COLO668 (cell line): ENCODE results near the gene ZSCAN30.

ENCODE experiments used
- DNase-seq: peaks from one replicate; lab custom pipeline; 2025; ENCODE audit not compliant: unreplicated experiment; lab: John Stamatoyannopoulos, UW

The ZSCAN30 gene

GRCh38 chr18:35290094-35290735 lies at the start of gene ZSCAN30:
Gene ZSCAN30, minus strand, starts transcription at chr18:35290229. Its CDS starts 25,877 bp downstream, at chr18:35264352.
- peak; percentile 97 for DNase-seq

DNA sequence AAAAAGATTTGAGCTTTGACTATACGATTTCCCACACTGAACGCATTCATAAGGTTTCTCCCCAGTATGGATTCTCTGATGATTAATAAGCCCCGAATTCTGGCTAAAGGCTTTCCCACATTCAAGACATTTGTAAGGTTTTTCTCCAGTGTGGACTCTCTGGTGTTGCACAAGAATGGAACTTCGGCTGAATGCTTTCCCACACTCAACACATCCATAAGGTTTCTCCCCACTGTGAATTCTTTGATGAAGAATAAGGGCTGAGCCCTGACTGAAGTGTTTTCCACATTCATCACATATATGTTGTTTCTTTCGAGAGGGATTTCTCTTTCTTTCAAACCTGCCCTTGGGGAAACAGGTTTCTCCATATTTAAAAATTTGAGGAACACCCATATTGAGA lies 47.3 kb upstream of the ZSCAN30 start:
- DNase-seq: no peak

DNA sequence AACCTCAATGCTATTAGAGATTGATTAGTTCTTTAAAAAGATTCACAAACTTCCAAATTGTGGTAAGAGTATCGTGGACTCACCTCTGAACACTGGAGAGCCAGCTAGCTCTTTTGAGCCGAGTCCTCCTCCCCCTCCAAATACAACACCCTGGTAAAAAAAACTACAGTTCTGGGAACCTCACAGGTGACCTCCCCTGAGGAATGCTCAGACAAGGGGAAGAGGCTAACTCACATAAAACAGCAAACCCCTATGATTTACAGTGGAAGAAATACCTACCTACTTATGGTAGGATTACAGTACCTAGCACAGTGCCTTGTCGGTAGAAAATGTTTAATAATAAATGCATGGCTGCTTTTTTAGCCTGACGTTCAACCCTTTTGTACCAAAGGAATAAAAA lies 45.8 kb upstream of the ZSCAN30 start:
- no peak for DNase-seq

DNA sequence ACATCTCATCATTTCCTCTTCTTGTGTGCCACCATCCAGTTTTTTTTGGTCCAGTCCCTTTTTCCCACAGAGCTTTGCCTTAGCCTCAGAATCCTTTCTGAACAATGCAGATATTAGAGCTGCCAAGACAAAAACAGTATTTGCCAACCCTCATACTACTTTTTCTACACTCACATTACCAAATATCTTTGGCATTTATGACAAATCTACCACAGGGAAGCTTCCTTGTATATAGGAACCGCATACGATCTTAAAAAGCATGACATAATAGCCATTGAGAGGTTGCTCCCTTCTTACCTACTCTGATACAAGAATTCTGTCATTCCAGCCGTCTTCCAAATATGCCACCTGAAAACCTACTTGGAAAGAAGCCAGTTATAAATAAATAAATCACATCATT lies 44.8 kb upstream of the ZSCAN30 start:
- no peak for DNase-seq

GRCh38 chr18:35334212-35334611 lies 44.2 kb upstream of the ZSCAN30 start:
- no peak for DNase-seq

- DNase-seq: no peak
Measured at GRCh38 chr18:35331367-35332087, 41.5 kb upstream of the ZSCAN30 start.

DNA sequence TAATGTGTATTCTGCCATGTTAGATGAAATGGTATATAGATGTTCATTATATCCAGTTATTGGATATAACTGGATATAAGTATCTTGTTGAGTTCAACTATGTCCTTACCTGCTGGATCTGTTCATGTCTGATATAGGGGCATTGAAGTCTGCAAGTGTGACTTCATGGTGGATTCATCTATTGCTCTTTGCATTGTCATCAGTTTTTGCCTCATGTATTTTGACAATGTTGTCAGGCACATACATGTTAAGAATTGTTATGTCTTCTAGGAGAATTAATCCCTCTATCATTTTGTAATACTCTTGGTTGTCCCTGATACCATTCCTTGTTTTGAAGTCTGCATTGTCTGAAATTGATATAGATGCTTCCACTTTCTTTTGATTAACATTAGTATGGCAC lies 38.8 kb upstream of the ZSCAN30 start:
- no peak for DNase-seq

- DNase-seq: no peak
Measured at GRCh38 chr18:35326695-35327387, 36.8 kb upstream of the ZSCAN30 start.

DNA sequence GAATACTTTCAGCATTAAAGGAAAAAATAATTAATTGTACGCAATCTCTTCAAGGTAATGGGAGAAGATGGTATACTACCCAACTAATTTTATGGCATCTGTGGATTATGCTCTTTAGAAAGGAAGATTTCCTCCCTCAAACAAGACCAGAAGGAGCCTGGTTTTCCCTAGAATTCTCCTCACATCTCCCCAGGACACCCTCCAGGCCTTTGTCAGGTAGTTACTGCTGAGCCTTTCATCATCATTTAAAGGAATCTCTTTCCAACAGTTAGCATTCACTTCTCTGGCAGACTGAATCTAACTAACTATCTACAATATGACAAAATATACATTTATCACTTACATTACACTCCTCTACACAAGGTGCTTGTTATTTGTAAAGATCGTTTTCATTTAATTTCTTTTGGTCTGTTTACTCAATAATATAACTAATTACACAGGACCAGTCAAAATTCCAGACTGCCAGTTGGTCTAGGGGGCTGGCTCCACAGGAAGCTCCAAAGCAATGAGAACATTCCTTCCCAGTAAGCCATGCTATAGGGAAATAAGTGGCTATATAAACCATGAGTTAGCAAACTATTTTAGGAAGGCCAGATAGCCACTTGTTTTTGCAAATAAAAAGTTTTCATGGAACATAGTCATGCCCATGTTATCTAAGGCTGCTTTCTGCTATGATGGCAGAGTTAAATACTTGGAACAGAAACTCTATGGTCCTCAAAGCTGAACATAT lies 35.1 kb upstream of the ZSCAN30 start:
- DNase-seq: no peak

DNA sequence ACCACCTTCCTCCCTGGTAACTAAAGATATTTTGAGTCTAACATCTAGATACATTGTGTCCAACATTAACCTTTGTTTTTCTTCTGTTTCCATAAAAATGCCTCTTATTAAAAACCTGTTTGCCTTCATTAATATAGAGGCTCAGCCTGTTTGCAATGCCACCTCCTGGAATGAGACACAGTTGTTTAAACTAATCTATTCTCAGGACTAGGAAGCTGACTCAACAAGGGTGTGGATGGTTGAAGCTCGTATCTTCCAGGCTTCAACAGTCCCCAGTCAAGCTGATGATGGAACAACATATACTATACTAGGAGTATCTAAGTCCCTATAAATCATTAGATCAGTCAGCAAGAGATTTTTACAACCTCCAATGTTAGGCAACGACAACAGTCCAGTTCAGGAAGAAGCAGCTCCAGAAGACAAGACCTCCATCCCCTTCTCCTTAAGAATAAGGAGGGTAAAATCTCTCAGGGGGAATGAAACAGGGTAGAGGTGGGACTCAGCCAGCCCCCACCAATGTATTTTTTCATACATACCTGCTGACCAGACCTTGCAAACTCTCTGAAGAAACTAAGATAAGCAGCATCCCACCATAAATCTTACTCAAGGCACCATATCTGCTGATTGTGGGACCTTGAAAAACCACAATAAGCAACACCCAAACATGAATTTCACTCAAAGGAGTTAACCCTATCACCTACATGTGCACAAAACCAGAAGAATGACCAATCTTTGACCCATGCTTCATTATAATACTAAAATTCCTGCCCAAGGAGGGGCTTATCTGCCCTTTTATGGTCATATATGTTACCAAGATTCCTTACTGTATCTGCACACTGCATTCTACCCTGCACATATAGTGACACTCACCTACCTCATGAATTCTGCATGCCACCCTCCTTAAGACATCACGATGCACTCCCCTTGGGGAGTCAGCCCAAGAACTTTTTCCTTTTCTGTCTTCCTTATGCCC lies 32.7 kb upstream of the ZSCAN30 start:
- no peak for DNase-seq

GRCh38 chr18:35311496-35311895 lies 21.5 kb upstream of the ZSCAN30 start:
- DNase-seq: no peak

GRCh38 chr18:35306588-35307250 lies 16.7 kb upstream of the ZSCAN30 start:
- DNase-seq: no peak

DNA sequence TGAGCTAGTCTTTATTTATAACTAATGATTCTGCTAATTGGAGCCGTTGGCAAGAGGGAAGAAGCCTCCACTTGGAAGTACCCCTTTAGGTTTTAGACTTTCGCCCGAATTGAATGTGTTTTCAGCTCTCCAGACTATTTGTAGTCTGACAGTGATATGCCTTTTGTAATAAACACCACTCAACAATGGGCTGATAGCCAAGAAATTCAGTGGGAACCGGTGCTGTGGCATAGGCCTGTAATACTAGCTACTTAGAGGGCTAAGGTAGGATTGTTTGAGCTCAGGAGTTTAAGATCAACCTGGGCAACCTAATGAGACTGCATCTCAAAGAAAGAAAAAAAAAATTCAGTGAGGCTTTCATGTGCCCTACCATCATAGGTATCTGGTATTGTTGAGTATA lies 13.6 kb upstream of the ZSCAN30 start:
- no peak for DNase-seq

GRCh38 chr18:35296060-35296459 lies 6.0 kb upstream of the ZSCAN30 start:
- DNase-seq: no peak

DNA sequence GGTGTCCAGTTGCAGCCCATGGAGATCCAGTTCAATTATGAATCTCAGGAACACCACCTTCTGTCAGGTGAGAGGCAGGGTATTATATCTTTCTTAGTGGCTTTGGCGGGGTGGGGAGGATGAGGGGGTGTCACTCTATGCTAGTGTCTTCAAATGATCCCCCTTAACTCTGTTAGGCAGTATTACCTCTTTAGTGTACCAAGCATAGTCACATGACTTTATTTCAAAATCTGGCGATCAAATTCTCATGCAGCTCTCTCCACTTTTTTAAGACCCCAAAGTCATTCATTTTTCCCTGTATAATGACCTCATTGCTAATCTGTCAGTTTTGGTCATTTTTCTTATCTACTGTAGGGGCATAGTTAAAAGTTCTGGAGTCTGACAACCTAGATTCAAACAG lies 1.1 kb upstream of the ZSCAN30 start:
- no peak for DNase-seq

- DNase-seq: peak; percentile 37
Measured at GRCh38 chr18:35289727-35290093, 319 bp downstream of the ZSCAN30 start.

DNA sequence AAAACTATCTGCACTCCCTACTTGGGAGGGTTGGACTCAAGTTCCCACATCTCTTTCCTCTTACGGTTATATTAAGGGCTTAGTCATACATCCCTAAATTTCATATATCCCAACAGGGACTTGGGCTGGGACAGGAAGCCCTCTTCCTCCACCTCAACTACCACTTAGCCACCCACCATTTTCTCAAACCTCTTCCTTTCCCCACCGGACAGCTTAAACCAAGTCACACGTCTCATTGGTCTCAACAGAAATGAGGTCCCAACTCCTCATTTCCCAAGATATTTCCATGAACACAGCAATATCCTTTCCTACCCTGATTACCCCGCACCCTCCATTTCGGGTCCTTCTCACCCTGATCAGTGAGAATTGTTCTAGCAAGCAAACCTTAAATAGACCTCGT lies 736 bp downstream of the ZSCAN30 start:
- no peak for DNase-seq

GRCh38 chr18:35284841-35285240 lies 5.2 kb downstream of the ZSCAN30 start:
- no peak for DNase-seq

DNA sequence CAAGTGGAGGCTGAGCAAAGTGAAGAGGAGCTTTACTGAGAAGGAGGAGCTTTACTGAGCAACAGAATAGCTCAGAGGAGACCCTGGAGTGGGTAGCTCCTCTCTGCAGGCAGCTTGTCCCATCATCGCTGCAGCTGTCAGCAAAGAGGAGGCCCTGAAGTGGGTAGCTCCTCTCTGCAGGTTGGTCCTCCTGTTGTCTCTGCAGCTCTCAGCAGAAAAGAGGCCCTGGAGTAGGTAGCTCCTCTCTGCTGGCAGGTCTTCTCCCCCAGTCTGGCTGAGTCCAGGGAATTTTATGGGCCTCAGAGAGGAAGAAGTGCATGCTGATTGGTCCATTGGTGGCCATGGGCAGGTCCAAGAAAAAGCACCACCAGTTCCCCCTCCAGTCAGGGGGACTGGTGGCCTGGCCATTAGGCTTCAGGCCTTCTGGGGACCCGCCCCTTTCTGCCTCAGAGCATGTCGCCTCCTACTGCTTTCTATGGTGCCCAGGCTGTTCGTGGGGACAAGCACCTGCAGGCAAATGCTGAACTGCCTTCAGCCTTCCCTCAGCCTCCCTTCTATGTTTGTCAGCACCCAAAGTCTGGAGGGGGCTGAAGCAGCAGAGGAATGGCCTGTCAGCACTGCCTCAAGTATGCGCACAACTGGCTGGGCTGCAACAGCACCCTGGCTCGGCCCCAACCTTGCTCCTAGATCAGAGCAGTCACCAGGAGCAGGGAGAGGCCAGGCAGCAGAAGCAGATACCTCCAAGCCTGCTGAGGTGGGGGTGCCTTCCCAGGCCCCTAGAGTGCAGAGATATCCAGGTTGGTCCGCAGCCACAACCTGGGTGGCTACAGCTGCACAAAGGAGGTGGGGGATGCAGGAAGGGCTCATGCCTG lies 5.9 kb downstream of the ZSCAN30 start:
- no peak for DNase-seq
